ENCODE results near the gene RGPD4.
"Not testable (repeated sequence)": the region's sequence is repeated elsewhere in the genome, so short reads cannot be mapped to it uniquely, and the experiment has no call there.

RGPD4 gene

GRCh38 chr2:107916696-107917370 lies 90.1 kb downstream of the RGPD4 start:
- not testable (repeated sequence) for H3K27ac ChIP-seq; DNase-seq (ENCODE audit: low read depth, low spot score)

GRCh38 chr2:107927034-107927534 lies 100.4 kb downstream of the RGPD4 start:
- no peak overlapping the region for H3K27ac ChIP-seq
- no peak for DNase-seq (ENCODE audit: low read depth, low spot score)

DNA sequence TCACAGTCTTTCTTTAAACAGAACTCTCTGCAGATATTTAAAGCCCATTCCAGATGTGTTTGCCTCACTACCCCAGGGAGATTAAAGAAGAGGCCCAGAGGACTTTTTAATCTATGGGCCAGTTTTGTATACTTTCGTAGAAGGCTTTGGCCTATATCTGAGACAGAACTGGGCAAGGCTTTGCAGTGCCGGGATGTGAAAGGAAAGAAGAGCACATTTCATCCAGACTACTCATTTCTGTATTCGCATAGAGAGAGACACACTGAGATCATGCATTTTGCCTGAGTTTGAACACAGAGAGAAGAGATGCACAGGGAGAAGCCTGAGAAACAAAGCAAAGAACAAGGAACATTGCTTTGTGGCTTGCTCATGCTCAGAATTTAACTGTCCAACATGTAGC lies 104.7 kb downstream of the RGPD4 start:
- no peak for DNase-seq (ENCODE audit: low read depth, low spot score)

DNA sequence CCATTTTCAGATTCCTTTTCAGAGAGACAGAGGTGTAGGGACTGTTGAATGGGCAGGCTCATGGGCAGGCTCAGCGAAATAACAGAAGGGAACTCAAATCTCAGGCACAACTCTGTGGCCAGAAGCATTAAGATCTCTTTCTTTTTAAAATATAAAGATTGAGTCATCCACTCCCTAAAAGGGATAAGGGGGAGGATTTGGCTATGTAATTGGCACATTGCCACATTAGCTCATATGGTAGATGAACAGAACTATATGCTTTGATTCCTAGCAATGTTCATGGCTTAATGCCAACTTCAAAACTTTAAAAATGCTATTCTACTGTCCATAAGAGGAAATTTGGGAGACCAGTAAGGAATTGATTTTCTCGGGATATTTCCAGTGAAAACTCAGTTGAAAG lies 105.8 kb downstream of the RGPD4 start:
- H3K27ac ChIP-seq = no peak overlapping the region
- DNase-seq (ENCODE audit: low read depth, low spot score) = no peak

More for the DNA sequence above, 104.7 kb downstream of the RGPD4 start:
- H3K27ac ChIP-seq = no peak overlapping the region

DNA sequence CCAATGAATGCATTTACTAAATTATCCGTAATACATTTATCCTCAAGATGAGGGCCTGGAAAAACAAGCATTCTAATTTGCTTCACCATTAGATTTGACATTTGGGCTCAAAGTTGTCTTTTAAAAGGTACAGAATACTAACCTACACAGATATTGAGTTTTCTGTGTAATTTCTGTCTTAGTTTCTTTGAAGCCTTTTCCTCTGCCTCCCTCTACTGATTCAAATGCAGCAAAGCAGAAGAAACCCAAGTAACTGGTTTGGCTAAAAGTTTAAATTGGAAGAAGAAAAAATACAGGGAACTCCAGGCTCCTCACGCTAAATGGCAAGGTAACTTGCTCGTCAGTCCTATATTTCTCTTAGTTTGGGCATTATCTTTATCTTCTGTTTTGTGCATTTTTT lies 106.3 kb downstream of the RGPD4 start:
- no peak for DNase-seq (ENCODE audit: low read depth, low spot score)
- H3K27ac ChIP-seq = no peak overlapping the region

DNA sequence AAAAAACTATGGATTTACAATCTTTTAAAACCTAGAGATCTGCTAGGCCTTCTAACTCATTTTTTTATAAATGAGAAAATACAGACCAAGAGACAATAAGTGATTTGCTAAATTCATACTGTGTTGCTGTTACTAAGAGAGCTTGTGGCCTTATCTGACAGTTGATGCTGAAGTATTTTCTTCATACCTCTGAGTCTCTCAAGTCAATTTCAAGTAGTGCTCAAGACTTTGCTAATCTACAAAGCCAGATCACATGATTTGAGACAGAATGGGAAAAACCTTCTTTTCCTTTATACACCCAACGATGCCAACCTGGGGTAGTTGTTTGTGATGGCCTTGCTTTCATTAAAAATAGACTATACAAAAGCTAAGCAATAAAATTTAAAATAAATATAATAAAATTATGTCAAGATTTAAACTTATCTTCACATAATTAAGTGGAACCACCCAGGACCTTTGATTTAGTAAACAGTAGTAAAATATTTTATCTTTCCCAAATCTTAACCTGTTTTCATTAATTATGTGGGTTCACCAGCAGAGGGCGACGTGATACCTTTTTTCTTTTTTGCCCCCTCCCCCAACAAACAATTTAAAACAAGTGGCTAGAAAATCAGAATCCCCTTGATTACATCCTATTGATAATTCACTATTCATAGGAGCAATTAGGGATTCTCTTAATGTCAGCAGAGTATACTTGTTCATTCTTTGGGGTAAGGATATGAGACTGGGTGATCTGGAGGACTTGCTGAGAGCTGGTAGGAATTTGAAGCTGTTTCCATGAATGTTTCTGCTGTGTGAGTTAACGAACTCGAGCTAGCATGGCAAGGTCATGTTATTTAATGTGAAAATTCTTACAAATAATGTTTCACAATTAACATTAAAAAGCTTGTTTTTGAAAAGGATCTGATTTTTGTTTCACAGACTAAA lies 110.0 kb downstream of the RGPD4 start:
- no peak overlapping the region for H3K27ac ChIP-seq
- DNase-seq (ENCODE audit: low read depth, low spot score) = no peak

Measured in epithelial cell of prostate (primary cell).